Loucy (cell line): ENCODE results near the gene RSRC1.

Source experiments
- EZH2phosphoT487 ChIP-seq: fragments of 200-600 bp; IDR thresholded peaks from 2 replicates; pipeline ENCODE4 v1.6.1; 2018; ENCODE audit warnings: antibody characterized with exemption, mild to moderate bottlenecking, moderate library complexity, borderline replicate concordance
- TF ChIP-seq, protein P1 (sequence below): fragments of 200-600 bp; sonication (generic); conservative IDR thresholded peaks from 2 replicates; pipeline ENCODE4 v1.5.1; 2014; ENCODE audit warnings: mild to moderate bottlenecking, antibody characterized with exemption, low read length

DNA sequence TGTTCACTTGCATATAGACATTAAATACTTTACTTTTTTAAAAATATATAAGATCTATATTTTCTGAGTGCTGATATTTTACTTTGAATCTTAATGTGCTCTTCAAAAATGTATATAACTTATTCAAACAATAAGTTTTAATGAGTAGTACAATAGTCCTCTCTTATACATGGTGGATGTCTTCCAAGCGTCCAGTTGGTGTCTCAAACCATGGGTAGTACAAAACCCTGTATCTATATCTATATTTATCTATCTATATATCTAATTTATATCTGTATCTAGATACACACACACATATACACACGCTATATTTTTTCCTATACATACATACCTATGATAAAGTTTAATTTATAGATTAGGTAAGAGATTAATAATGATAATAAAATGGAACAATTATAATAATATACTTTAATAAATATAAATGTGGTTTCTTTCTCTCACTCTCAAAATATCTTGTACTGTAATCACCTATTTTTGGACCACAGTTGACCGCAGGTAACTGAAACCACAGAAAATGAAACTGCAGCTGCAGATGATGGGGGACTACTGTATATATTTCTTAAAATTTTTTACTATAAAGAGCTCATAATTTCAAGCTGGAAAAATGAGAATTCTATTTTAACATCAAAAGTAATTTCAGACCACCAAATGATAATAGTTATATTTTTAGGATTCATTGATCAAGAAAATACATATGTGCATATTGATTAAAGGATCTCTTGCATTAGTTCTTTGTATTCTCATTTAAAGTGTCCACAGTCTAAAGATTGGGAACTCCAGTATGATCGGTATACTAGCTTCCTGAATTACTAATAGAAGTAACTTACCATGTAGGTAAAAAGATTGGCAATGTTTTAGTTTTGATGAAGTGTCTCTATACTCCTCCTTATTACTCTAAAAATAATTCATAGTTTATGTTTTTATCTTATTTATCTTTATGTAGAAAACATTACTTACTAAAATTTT lies 246.0 kb downstream of the RSRC1 start:
- TF ChIP-seq, protein P1, sequence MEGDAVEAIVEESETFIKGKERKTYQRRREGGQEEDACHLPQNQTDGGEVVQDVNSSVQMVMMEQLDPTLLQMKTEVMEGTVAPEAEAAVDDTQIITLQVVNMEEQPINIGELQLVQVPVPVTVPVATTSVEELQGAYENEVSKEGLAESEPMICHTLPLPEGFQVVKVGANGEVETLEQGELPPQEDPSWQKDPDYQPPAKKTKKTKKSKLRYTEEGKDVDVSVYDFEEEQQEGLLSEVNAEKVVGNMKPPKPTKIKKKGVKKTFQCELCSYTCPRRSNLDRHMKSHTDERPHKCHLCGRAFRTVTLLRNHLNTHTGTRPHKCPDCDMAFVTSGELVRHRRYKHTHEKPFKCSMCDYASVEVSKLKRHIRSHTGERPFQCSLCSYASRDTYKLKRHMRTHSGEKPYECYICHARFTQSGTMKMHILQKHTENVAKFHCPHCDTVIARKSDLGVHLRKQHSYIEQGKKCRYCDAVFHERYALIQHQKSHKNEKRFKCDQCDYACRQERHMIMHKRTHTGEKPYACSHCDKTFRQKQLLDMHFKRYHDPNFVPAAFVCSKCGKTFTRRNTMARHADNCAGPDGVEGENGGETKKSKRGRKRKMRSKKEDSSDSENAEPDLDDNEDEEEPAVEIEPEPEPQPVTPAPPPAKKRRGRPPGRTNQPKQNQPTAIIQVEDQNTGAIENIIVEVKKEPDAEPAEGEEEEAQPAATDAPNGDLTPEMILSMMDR: no peak
- TF ChIP-seq EZH2phosphoT487: no peak
